ENCODE results near the gene TSC22D4. TPM values are rescaled to one million over a fixed set of nuclear protein-coding genes. Genes with fewer than 3 reads are reported as not detected.

The TSC22D4 gene
- total and polyA plus RNA-seq, 7 experiments from 2014 or later, result 23.7 to 124 (median 112) TPM

DNA sequence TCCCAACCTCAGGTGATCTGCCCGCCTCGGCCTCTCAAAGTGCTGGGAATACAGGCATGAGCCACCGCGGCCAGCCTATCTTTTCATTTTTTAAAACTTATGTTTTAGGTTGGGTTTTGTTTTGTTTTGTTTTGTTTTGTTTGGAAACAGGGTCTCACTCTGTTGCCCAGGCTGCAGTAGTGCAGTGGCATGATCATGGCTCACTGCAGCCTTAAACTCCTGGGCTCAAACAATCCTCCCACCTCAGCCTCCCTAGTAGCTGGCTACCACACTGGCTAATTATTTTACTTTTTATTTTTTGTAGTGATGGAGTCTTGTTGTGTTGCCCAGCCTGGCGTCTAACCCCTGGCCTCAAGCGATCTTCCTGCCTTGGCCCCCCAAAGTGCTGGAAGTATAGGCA lies 40.6 kb upstream of the TSC22D4 start:
- intact Hi-C loops (cut with micrococcal nuclease), result no loop called here
- ATAC-seq (no peak), DNase-seq (no peak)
- Mint-ChIP-seq H3K9me3 (no peaks in the 10 kb centered on the region), H3K27me3 (no peaks in the 10 kb centered on the region), H3K27ac (no peak overlapping the region), H3K4me1 (peaks cover 16 to 47% (median 32%) of the 10 kb centered on the region in 7 donors), H3K4me3 (no peak overlapping the region), H3K36me3 (no peaks in the 10 kb centered on the region)
- no peak overlapping the region for H3K4me3 ChIP-seq (ENCODE audit: low read length)
- peaks cover 23 to 29% of the 10 kb centered on the region in 2 donors for H3K4me1 ChIP-seq (ENCODE audit: control insufficient read depth in 2 of 2, insufficient read depth in 2 of 2, low read length in 2 of 2)
- no peaks in the 10 kb centered on the region for H3K27me3 ChIP-seq (ENCODE audit: control insufficient read depth in 2 of 2, insufficient read depth in 2 of 2, low read length in 2 of 2)
- H3K9me3 ChIP-seq (ENCODE audit: control insufficient read depth in 2 of 3, low read length in 3 of 3), result no peaks in the 10 kb centered on the region
- CTCF ChIA-PET, result interaction anchor here (0.7 to 0.9 kb wide), 2 partner anchors 34 to 39 kb away, joined by 5 to 7 read pairs; no protein-coding TSS in a partner anchor
- POLR2A ChIA-PET, result interaction anchor here (1.3 kb wide), 1 partner anchor 23 kb away, joined by 6 read pairs; no protein-coding TSS in a partner anchor
- H3K27ac ChIP-seq (ENCODE audit: low read depth, low read length), result no peak overlapping the region
- no peaks in the 10 kb centered on the region for H3K36me3 ChIP-seq (ENCODE audit: control insufficient read depth in 2 of 3, insufficient read depth in 3 of 3, low read length in 3 of 3)

DNA sequence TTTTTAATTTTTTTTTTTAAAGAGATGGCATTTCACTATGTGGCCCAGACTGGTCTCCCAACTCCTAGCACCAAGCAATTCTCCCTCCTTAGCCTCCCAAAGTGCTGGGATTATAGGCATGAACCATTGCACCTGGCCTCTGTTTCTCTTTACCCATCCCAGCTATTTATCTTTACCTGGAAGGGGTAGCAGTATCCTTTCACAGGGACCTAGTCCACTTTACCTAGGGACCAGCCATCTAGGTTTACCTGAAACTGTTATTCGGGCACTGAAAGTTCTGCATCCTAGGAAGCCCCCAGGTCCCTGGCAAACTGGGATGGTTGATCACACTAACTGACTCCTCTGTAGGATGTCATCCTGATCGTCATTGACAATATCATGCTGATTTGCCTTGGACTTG lies 38.3 kb upstream of the TSC22D4 start:
- no peak for ATAC-seq
- peak overlapping the region in 4 of 9 donors; percentile 38 to 64 (median 39) for H3K27ac Mint-ChIP-seq
- H3K4me3 Mint-ChIP-seq, result peak overlapping the region in 6 of 10 donors; percentile 16 to 68 (median 39)

DNA sequence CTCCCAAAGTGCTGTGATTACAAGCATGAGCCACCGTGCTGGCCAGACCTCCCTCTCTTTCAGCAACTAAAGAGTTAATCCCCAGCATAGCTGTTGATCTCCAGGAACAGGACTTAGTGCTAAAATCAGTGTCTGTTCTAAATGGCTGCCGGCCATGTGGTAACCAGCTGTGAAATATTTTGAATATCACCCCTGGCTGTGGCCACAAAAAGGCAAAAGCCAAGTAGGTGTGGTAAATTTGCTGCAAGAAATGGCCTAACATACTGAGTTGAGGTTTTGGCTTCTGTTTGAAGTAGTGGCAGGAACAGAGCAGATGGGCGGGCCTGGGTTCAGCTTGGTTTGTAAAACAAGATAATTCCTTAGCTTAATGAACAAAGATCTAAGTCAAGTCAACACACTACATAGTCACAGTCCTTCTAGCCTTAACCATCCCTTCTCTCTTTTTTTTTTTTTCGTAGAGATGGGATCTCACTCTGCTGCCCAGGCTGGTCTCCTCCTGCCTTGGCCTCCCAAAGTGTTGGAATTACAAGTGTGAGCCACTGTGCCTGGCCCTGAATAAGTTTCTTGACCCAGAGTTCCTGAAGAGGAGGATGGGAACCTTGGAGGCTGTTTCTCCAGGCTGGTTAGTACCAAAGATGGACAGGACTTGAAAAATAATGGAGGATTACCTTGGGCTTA lies 37.3 kb upstream of the TSC22D4 start:
- ChIA-PET POLR2A (interaction anchor here (0.9 to 1.7 kb wide), 13 partner anchors 9 to 70 kb away, joined by 3 to 13 read pairs (median 3); partner anchors contain the start of genes AGFG2, FBXO24 and LRCH4), CTCF (interaction anchor here (0.6 to 1.6 kb wide), 7 partner anchors 17 to 52 kb away, joined by 3 to 13 read pairs (median 4); no protein-coding TSS in a partner anchor)
- Histone ChIP-seq H3K9me3 (ENCODE audit: control insufficient read depth in 2 of 3, low read length in 3 of 3) (no peaks in the 10 kb centered on the region), H3K36me3 (ENCODE audit: control insufficient read depth in 2 of 3, insufficient read depth in 3 of 3, low read length in 3 of 3) (no peaks in the 10 kb centered on the region), H3K27ac (ENCODE audit: low read depth, low read length) (peak overlapping the region; percentile 52), H3K27me3 (ENCODE audit: control insufficient read depth in 2 of 2, insufficient read depth in 2 of 2, low read length in 2 of 2) (no peaks in the 10 kb centered on the region), H3K4me1 (ENCODE audit: control insufficient read depth in 2 of 2, insufficient read depth in 2 of 2, low read length in 2 of 2) (peaks cover 23 to 29% of the 10 kb centered on the region in 2 donors), H3K4me3 (ENCODE audit: low read length) (peak overlapping the region; percentile 41)
- ATAC-seq (peak; percentile 89), DNase-seq (peak in 7 of 9 donors; percentile 34 to 70 (median 55))
- H3K4me3 Mint-ChIP-seq, result peak overlapping the region; percentile 51 to 79 (median 74)
- no peaks in the 10 kb centered on the region for H3K36me3 Mint-ChIP-seq
- H3K27ac Mint-ChIP-seq, result peak overlapping the region; percentile 38 to 92 (median 81)
- no peaks in the 10 kb centered on the region for H3K9me3 Mint-ChIP-seq
- H3K27me3 Mint-ChIP-seq, result peaks cover 0 to 3% (median 0%) of the 10 kb centered on the region in 5 donors
- intact Hi-C loops (cut with micrococcal nuclease), result loop anchor here (1.0 to 2.0 kb wide), 6 partner anchors 23 to 43 kb away; partner anchors contain the start of genes AGFG2 (in 2 of the 2) and TSC22D4 (in 2 of the 2)
- peaks cover 23 to 55% (median 33%) of the 10 kb centered on the region in 7 donors for H3K4me1 Mint-ChIP-seq

More for the DNA sequence above, 38.3 kb upstream of the TSC22D4 start:
- Histone ChIP-seq H3K27me3 (ENCODE audit: control insufficient read depth in 2 of 2, insufficient read depth in 2 of 2, low read length in 2 of 2) (no peaks in the 10 kb centered on the region), H3K9me3 (ENCODE audit: control insufficient read depth in 2 of 3, low read length in 3 of 3) (no peaks in the 10 kb centered on the region), H3K4me1 (ENCODE audit: control insufficient read depth in 2 of 2, insufficient read depth in 2 of 2, low read length in 2 of 2) (peaks cover 23 to 29% of the 10 kb centered on the region in 2 donors), H3K4me3 (ENCODE audit: low read length) (no peak overlapping the region), H3K36me3 (ENCODE audit: control insufficient read depth in 2 of 3, insufficient read depth in 3 of 3, low read length in 3 of 3) (no peaks in the 10 kb centered on the region), H3K27ac (ENCODE audit: low read depth, low read length) (no peak overlapping the region)
- ChIA-PET CTCF (interaction anchor here (0.7 to 1.5 kb wide), 2 partner anchors 42 to 96 kb away, joined by 3 to 6 read pairs; no protein-coding TSS in a partner anchor), POLR2A (interaction anchor here (1.0 to 2.0 kb wide), 5 partner anchors 9 to 38 kb away, joined by 3 to 5 read pairs (median 4); no protein-coding TSS in a partner anchor)
- DNase-seq, result no peak
- no peaks in the 10 kb centered on the region for H3K9me3 Mint-ChIP-seq
- intact Hi-C loops (cut with micrococcal nuclease), result loop anchor here in 1 of 2 donors (2.0 kb wide), 2 partner anchors 21 to 39 kb away; partner anchors contain the start of genes AGFG2 and TSC22D4
- peaks cover 0 to 3% (median 0%) of the 10 kb centered on the region in 5 donors for H3K27me3 Mint-ChIP-seq
- peaks cover 23 to 59% (median 36%) of the 10 kb centered on the region in 7 donors for H3K4me1 Mint-ChIP-seq
- no peaks in the 10 kb centered on the region for H3K36me3 Mint-ChIP-seq

DNA sequence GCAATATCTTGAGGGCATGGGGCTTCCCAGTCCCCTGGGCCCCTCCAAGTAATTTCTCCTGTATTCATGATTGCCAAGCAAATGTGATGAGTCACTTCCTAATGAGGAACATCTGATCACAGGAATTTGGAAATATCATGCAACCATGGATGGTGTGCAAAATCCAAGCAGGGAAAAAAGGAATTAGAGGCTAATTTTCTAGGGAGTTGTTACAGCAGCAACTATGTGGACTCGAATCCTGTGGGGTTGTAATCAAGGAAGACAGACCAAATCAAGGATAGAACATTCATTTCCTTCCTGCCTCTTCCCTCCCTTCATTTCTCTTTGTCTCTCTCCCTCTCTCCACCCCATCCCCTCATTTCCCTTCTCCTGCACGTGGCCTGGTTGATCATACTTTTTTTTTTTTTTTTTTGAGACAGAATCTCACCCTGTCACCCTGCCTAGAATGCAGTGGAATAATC lies 36.1 kb upstream of the TSC22D4 start:
- DNase-seq (no peak), ATAC-seq (no peak)
- H3K36me3 Mint-ChIP-seq, result no peaks in the 10 kb centered on the region
- peaks cover 20 to 50% (median 31%) of the 10 kb centered on the region in 7 donors for H3K4me1 Mint-ChIP-seq
- intact Hi-C loops (cut with micrococcal nuclease), result no loop called here
- H3K4me1 ChIP-seq (ENCODE audit: control insufficient read depth in 2 of 2, insufficient read depth in 2 of 2, low read length in 2 of 2), result peaks cover 23 to 29% of the 10 kb centered on the region in 2 donors
- H3K4me3 ChIP-seq (ENCODE audit: low read length), result no peak overlapping the region
- peak overlapping the region in 6 of 9 donors; percentile 66 to 92 (median 83) for H3K27ac Mint-ChIP-seq
- H3K27me3 ChIP-seq (ENCODE audit: control insufficient read depth in 2 of 2, insufficient read depth in 2 of 2, low read length in 2 of 2), result no peaks in the 10 kb centered on the region
- no peaks in the 10 kb centered on the region for H3K9me3 ChIP-seq (ENCODE audit: control insufficient read depth in 2 of 3, low read length in 3 of 3)
- peak overlapping the region in 7 of 10 donors; percentile 51 to 77 (median 63) for H3K4me3 Mint-ChIP-seq
- no peaks in the 10 kb centered on the region for H3K36me3 ChIP-seq (ENCODE audit: control insufficient read depth in 2 of 3, insufficient read depth in 3 of 3, low read length in 3 of 3)
- no peaks in the 10 kb centered on the region for H3K9me3 Mint-ChIP-seq
- ChIA-PET CTCF (interaction anchor here (0.6 to 1.6 kb wide), 6 partner anchors 32 to 628 kb away, joined by 3 to 13 read pairs (median 4); no protein-coding TSS in a partner anchor), POLR2A (interaction anchor here (1.0 to 1.7 kb wide), 5 partner anchors 8 to 71 kb away, joined by 3 to 8 read pairs (median 3); partner anchors contain the start of genes FBXO24 and LRCH4)
- no peak overlapping the region for H3K27ac ChIP-seq (ENCODE audit: low read depth, low read length)
- H3K27me3 Mint-ChIP-seq, result peaks cover 0 to 3% (median 0%) of the 10 kb centered on the region in 5 donors

DNA sequence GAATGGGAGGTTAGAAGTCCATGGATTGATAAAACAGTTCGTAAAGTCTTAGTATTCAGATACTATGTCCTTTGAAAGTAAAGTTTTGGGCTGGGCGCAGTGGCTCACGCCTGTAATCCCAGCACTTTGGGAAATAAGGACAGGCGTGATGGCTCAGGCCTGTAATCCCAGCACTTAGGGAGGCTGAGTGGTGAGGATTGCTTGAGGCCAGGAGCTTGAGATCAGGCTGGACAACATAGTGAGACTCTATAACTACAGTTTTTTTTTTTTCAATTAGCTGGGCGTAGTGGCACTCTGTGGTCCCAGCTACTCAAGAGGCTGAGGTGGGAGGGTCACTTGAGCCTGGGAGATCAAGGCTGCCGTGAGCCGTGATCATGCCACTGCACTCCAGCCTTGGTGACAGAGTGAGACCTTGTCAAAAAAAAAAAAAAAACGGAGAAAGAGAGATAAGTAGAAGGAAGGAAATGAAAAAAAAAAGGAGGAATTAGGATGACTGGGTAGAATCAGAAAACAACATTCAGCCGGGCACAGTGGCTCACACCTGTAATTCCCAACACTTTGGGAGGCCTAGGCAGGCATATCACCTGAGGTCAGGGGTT lies 34.3 kb upstream of the TSC22D4 start:
- Histone ChIP-seq H3K27ac (ENCODE audit: low read depth, low read length) (no peak overlapping the region), H3K27me3 (ENCODE audit: control insufficient read depth in 2 of 2, insufficient read depth in 2 of 2, low read length in 2 of 2) (no peaks in the 10 kb centered on the region), H3K9me3 (ENCODE audit: control insufficient read depth in 2 of 3, low read length in 3 of 3) (no peaks in the 10 kb centered on the region), H3K36me3 (ENCODE audit: control insufficient read depth in 2 of 3, insufficient read depth in 3 of 3, low read length in 3 of 3) (no peaks in the 10 kb centered on the region), H3K4me3 (ENCODE audit: low read length) (no peak overlapping the region), H3K4me1 (ENCODE audit: control insufficient read depth in 2 of 2, insufficient read depth in 2 of 2, low read length in 2 of 2) (peaks cover 23 to 29% of the 10 kb centered on the region in 2 donors)
- Mint-ChIP-seq H3K9me3 (no peaks in the 10 kb centered on the region), H3K4me1 (peaks cover 19 to 41% (median 31%) of the 10 kb centered on the region in 7 donors), H3K36me3 (no peaks in the 10 kb centered on the region), H3K4me3 (peak overlapping the region in 3 of 10 donors; percentile 7 to 32 (median 12)), H3K27me3 (peaks cover 0 to 4% (median 0%) of the 10 kb centered on the region in 5 donors), H3K27ac (peak overlapping the region in 2 of 9 donors; percentile 55 to 73)
- ChIA-PET CTCF (interaction anchor here (0.6 to 0.7 kb wide), 2 partner anchors 20 to 434 kb away, joined by 3 to 6 read pairs; no protein-coding TSS in a partner anchor), POLR2A (no interaction called here)
- no peak for DNase-seq
- intact Hi-C loops (cut with micrococcal nuclease), result no loop called here
- no peak for ATAC-seq

Measured in naive thymus-derived CD4-positive, alpha-beta T cell (primary cell).